Esophagus (tissue), 2 donors: ENCODE measurements around the gene ITPR2. TPM values are rescaled to one million over a fixed set of nuclear protein-coding genes. Genes with fewer than 3 reads are reported as not detected.
A peak's percentile ranks its signal among the peaks of the same experiment; 100 is the strongest.
"Not testable (repeated sequence)": the region's sequence is repeated elsewhere in the genome, so short reads cannot be mapped to it uniquely, and the experiment has no call there.

ENCODE experiments used
- H3K27ac ChIP-seq, 2 donors: one replicate each; pipeline ENCODE4 v1.5.1; 2013; ENCODE audit warnings: low read depth in 2 of 2, mild to moderate bottlenecking in 2 of 2, inconsistent platforms in 1 of 2, low read length in 1 of 2, moderate library complexity in 1 of 2
- H3K27me3 ChIP-seq, 2 donors: one replicate each; pipeline ENCODE4 v1.6.1; 2013; ENCODE audit warnings: low read length in 2 of 2, control low read depth in 1 of 2, mild to moderate bottlenecking in 1 of 2; ENCODE audit not compliant: insufficient read depth in 2 of 2, control insufficient read depth in 1 of 2
- H3K36me3 ChIP-seq, 2 donors: one replicate each; pipeline ENCODE4 v1.6.1; 2013; ENCODE audit warnings: low read length in 1 of 2; ENCODE audit not compliant: control insufficient read depth in 2 of 2, insufficient read depth in 2 of 2
- H3K4me1 ChIP-seq, 2 donors: one replicate each; pipeline ENCODE4 v1.6.1; 2013; ENCODE audit warnings: low read length in 1 of 2; ENCODE audit not compliant: control insufficient read depth in 2 of 2, insufficient read depth in 2 of 2
- H3K4me3 ChIP-seq, 2 donors: one replicate each; pipeline ENCODE4 v1.5.1; 2013; ENCODE audit warnings: low read length in 2 of 2, mild to moderate bottlenecking in 2 of 2, low read depth in 1 of 2, moderate library complexity in 1 of 2
- H3K9me3 ChIP-seq, 2 donors: one replicate each; pipeline ENCODE4 v1.6.1; 2013; ENCODE audit warnings: mild to moderate bottlenecking in 2 of 2, low read depth in 1 of 2, low read length in 1 of 2, moderate library complexity in 1 of 2; ENCODE audit not compliant: control insufficient read depth in 2 of 2, insufficient read depth in 1 of 2
- WGBS, 2 donors: extraction: QIAGEN DNeasy Blood & Tissue Kit; methylation state at CpG; one replicate each; pipeline ENCODE4 v1.1.7; 2013; 5-methylcytosine and 5-hydroxymethylcytosine counted together
- polyA plus RNA-seq, 2 donors: library from polyadenylated mRNA; stranded (reverse); fragments of 200-250 nt; gene quantifications; one replicate each; pipeline ENCODE4 v1.2.3, GENCODE V29; 2013
- donor health status: healthy with polysubstance abuse.
- donor health status: Bipolar disorder and iron deficiency.

ITPR2 gene
- polyA plus RNA-seq, 2 donors: 4.8 to 5.7 TPM

DNA sequence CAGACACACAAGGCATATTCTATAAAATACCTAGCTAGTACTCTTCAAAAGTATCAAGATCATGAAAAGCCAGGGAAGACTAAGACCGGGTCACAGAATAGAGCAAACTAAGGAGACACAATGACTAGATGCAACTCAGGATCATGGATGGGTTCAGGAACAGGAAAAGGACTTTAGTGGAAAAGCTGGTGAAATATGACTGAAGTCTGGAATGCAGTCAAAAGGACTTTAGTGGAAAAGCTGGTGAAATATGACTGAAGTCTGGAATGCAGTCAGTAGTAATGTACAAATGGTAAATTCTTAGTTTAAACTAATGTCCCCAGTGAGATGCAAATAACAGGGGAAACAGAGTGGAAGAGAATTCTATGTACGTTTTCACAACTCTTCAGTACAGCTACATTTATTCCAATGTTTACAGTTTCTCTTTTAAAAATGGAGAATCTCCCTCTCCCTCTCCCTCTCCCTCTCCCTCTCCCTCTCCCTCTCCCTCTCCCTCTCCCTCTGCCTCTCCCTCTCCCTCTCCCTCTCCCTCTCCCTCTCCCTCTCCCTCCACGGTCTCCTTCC is 49.1 kb downstream of the ITPR2 start:
- WGBS, 2 donors: 75 to 88% methylated on average over 2 of the region's 3 CpGs
- not testable (repeated sequence) for H3K4me1 ChIP-seq, H3K9me3 ChIP-seq, H3K4me3 ChIP-seq, H3K27me3 ChIP-seq, H3K27ac ChIP-seq, H3K36me3 ChIP-seq

DNA sequence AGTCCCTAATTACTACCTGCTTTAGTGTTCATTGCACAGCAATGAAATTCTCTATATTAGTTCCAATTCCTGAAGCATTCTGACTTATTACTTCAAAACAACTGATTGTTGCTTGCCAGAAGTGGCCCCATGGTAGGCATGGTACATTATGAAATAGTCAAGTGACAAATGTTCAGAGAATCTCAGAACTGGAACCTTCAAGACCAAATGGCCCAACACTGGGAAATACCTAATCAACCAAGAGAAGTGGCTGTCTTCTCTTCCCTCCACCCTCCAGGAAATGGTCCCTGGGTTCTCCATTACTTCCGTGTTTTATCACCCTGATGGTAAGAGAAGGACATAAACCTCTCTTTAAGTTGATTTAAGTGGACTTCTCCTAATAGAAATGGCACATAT is 49.9 kb downstream of the ITPR2 start:
- H3K27ac ChIP-seq: peak overlapping the region in 1 of 2 donors; percentile 45
- peaks cover 0 to 3% of the 10 kb centered on the region in 2 donors for H3K4me1 ChIP-seq
- no peaks in the 10 kb centered on the region for H3K9me3 ChIP-seq
- no peak overlapping the region for H3K4me3 ChIP-seq
- WGBS, 2 donors: 93 to 97% methylated on average over 1 of the region's 1 CpG
- no peaks in the 10 kb centered on the region for H3K27me3 ChIP-seq
- peaks cover 0 to 2% of the 10 kb centered on the region in 2 donors for H3K36me3 ChIP-seq

DNA sequence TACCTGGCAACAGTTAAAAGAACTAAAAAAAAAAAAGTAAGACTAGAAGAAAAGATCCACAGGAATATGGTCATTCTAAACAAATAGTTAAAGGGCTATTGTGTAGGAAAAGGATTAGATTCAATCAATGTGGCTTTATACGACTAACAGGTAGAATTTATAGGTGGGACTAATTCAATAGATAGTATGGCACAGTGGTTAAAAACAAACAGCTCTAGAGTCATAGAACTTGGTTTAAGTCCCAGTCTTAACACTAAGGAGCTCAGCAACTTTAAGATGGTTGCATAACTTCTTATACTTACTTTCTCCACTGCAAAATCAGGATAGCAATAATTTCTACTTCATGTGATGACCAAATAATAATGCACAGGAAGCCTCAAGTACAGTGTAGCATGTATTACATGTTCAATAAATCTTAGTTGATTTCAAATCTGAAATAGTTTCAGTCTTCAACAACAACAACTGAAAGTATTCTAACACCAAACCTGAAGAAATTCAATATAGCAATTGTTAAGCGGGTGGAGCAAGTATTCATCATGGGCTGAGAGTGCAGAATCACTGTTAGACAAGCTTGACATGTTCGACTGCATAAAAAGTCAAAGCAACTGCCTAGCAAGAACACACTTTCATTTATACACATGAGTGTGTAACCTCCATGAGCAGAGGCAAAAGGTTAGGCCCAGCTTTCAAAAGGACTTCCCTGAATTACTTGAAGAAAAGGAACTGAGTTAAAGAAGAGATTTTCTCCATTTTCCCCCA is 50.4 kb downstream of the ITPR2 start:
- Histone ChIP-seq H3K27ac (peak overlapping the region in 1 of 2 donors; percentile 70), H3K4me1 (peaks cover 0 to 3% of the 10 kb centered on the region in 2 donors), H3K9me3 (no peaks in the 10 kb centered on the region), H3K4me3 (no peak overlapping the region), H3K27me3 (no peaks in the 10 kb centered on the region), H3K36me3 (peaks cover 0 to 2% of the 10 kb centered on the region in 2 donors)
- WGBS, 2 donors: 54 to 77% methylated on average over 3 of the region's 3 CpGs

DNA sequence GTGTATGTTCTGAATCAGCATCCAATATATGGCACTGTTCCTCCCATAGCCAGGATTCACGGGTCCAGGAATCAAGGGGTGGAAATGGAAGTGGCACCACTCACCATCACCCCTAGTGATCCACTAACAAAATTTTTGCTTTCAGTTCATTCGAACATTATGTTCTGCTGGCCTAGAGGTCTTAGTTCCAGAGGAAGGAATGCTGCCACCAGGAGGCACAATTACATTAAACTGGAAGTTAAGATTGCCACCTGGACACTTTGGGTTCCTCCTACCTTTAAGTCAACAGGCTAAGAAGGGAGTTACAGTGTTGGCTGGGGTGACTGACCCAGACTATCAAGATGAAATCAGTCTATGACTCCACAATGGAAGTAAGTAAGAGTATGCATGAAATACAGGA is 52.3 kb downstream of the ITPR2 start:
- H3K9me3 ChIP-seq, H3K27ac ChIP-seq, H3K27me3 ChIP-seq, H3K4me3 ChIP-seq, H3K4me1 ChIP-seq, H3K36me3 ChIP-seq: not testable (repeated sequence)
- 92 to 93% methylated on average over 2 of the region's 2 CpGs for WGBS, 2 donors

DNA sequence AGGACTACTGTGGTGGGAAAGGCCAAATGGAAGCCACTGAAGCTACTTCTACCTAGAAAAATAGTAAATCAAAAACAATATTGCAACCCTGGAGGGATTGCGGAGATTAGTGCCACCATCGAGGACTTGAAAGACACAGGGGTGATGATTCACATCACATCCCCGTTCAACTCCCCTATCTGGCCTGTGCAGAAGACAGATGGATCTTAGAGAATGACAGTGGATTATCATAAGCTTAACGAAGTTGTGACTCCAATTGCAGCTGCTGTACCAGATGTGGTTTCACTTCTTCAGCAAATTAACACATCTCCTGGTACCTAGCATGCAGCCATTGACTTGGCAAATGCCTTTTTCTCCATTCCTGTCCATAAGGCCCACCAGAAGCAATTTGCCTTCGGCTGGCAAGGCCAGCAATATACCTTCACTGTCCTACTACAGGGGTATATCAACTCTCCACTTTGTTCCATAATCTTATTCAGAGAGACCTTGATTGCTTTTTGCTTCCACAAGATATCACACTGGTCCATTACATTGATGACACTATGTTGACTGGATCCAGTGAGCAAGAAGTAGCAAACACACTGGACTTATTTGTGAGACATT is 54.7 kb downstream of the ITPR2 start:
- not testable (repeated sequence) for H3K27me3 ChIP-seq, H3K9me3 ChIP-seq, H3K36me3 ChIP-seq, H3K27ac ChIP-seq, H3K4me3 ChIP-seq, H3K4me1 ChIP-seq
- WGBS, 2 donors: 90 to 98% methylated on average over 5 of the region's 5 CpGs

DNA sequence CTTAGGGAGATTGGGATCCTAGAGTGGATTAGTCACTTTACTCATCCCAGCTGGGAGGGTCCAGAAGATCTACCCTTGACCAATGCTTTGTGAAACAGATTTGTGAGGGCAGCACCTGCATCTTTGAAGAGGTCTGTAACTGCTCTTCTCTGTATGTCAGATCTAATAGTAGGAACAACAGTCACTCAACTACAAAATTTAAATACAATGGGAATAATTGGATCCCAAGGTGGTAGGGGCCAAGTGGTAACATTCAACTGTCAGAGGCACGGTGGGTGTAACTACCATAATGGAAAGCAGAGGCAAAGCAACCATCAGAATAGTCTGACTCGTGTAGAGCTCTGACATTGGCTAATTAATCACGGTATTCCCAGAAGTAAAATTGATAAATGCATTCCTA is 55.8 kb downstream of the ITPR2 start:
- 77 to 85% methylated on average over 3 of the region's 3 CpGs for WGBS, 2 donors
- no peak overlapping the region for H3K27ac ChIP-seq

DNA sequence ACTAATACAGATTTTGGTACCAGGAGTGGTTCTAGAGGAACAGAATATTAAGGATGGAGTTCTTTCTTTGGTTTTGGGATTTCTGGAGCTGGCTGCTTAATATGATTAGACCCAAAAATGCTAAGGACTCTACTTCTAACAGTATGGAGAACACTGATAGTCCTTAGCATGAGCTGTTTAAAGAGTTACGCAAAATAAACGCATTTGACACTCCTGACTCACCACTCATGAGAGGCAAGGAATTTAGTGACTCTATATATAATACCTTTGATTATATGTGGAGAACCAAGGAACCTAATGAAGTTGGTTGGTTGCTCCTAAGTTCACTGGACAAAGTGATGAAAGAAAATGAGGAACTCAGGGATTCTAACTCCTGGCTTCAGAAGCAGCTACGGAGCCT is 57.0 kb downstream of the ITPR2 start:
- H3K4me3 ChIP-seq, H3K4me1 ChIP-seq, H3K9me3 ChIP-seq, H3K27me3 ChIP-seq, H3K36me3 ChIP-seq, H3K27ac ChIP-seq: not testable (repeated sequence)
- whole genome bisulfite sequencing, 2 donors: 83 to 85% methylated on average over 3 of the region's 3 CpGs

More for the DNA sequence above, 55.8 kb downstream of the ITPR2 start:
- Histone ChIP-seq H3K4me1 (no peaks in the 10 kb centered on the region), H3K27me3 (no peaks in the 10 kb centered on the region), H3K4me3 (no peak overlapping the region), H3K9me3 (no peaks in the 10 kb centered on the region), H3K36me3 (peaks cover 0 to 2% of the 10 kb centered on the region in 2 donors)

DNA sequence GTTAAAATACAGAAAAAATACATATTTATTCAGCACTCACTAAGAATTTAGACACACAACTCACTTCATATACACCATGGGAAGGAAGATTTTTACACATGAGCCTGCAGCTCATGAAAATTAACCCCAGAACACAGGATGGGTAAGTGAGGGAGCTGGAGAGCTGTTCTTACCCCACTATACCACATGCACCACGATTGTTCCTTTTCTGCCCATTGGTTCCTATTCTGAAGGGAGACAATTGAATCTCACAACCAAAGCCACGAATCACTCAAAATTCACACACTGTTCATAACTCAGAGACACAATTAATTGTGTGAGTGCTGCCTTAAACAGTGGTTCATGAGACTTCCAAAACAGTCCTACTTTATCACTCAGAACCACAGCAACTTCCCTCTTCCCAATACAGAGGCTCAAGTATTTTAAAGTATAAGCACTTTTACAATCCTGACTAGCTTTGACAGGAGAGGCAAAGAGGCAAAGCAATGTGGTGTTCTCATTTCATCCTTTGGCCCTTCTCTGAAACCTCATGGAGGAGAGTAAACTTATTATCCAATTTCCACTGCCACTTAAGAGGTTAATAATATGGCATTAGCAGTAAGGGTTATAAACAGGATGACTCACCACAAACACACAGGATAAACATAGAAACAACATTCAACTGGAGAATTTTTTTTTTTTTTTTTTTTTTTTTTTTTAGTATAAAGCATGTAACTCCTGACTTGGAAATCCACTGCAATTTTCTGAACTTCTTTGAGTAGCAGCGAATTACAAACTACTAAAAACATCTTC is 59.5 kb downstream of the ITPR2 start:
- H3K9me3 ChIP-seq: no peaks in the 10 kb centered on the region
- no peaks in the 10 kb centered on the region for H3K27me3 ChIP-seq
- whole genome bisulfite sequencing, 2 donors: 87 to 91% methylated on average over 3 of the region's 3 CpGs
- no peaks in the 10 kb centered on the region for H3K36me3 ChIP-seq
- no peak overlapping the region for H3K4me3 ChIP-seq
- H3K4me1 ChIP-seq: no peaks in the 10 kb centered on the region
- H3K27ac ChIP-seq: no peak overlapping the region

DNA sequence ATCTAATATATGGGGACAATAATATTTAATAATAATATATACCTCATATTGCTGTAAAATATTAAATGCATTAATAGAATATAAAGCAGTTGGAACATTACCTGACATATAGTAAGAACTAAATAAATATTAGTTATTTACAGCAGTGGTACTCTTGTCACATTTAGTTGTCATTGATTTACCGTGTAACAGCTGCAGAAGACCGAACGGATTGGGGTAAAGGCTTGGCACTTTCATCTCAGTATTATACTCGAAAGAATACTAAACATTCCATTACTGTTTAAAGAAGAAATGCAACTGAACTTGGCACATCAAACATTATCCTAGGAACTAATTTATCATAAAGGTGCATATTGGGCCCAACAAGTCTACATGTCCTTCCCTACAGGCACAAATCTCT is 61.1 kb downstream of the ITPR2 start:
- WGBS, 2 donors: 90 to 91% methylated on average over 4 of the region's 4 CpGs
- Histone ChIP-seq H3K4me3 (no peak overlapping the region), H3K4me1 (no peaks in the 10 kb centered on the region), H3K27me3 (no peaks in the 10 kb centered on the region), H3K9me3 (no peaks in the 10 kb centered on the region), H3K27ac (no peak overlapping the region), H3K36me3 (no peaks in the 10 kb centered on the region)
